Left ventricle myocardium inferior (tissue), 1 donor: ENCODE measurements around the gene PRIMA1. TPM values are rescaled to one million over a fixed set of nuclear protein-coding genes. Genes with fewer than 3 reads are reported as not detected.

Experiments used
- total RNA-seq: library from RNA; stranded (reverse); fragmentation: NEBNext Ultra II Directional; extraction: Animal tissue kit (Norgen Biotek cat#: 25700); gene quantifications from one replicate; pipeline ENCODE4 v1.2.1, GENCODE V29; 2021
- donor health status: DM: no; HTN: yes; CAD: no; lungs with severe emphysema.

Gene PRIMA1
- total RNA-seq, 1 donor from 2014 or later, result 7.3 TPM

Other genes starting within 250 kb of the PRIMA1 start
- not detected for gene FAM181A, start 138.9 kb upstream of the PRIMA1 start, total RNA-seq
- 251 TPM for gene ASB2, start 188.1 kb upstream of the PRIMA1 start, total RNA-seq
- gene CCDC197, start 208.8 kb upstream of the PRIMA1 start, total RNA-seq, result 1.2 TPM
- gene OTUB2, start 237.9 kb upstream of the PRIMA1 start, total RNA-seq, result 0.27 TPM